ENCODE results near the gene SPDYE11. TPM values are rescaled to one million over a fixed set of nuclear protein-coding genes. Genes with fewer than 3 reads are reported as not detected.
"Not testable (repeated sequence)": the region's sequence is repeated elsewhere in the genome, so short reads cannot be mapped to it uniquely, and the experiment has no call there.

The SPDYE11 gene, protein sequence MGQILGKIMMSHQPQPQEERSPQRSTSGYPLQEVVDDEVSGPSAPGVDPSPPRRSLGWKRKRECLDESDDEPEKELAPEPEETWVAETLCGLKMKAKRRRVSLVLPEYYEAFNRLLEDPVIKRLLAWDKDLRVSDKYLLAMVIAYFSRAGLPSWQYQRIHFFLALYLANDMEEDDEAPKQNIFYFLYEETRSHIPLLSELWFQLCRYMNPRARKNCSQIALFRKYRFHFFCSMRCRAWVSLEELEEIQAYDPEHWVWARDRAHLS
- total RNA-seq (2021) (not detected in 2 replicates), Bru-seq, nascent RNA (not detected), BruChase-seq, experiment 1, labeled RNA remaining after a 2-hour chase (not detected), BruChase-seq, experiment 2, labeled RNA remaining after a 6-hour chase (not detected)
- long read RNA-seq, partial matches to known transcripts, result 0 of 4 reads
- long read RNA-seq, other reads (novel, unspliced or antisense), result 4 of 4 reads

DNA sequence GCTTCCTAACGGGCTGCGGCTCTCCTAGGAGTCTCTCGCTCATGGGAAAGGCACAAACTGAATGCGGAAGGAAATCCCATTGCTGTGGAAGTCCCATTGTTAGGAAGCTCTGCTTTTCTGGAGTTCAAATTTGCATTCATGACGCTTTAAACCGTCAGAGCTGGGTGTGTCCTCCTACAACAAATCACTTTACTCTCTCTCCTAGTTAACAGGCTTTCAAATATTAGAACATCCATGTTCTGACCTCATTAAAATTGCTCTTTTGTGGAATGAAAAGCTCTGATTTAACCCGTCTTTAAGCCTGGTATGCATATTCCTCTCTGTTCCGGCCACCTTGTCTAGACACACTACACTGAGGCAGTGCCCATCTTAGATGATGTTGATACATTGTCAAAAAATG lies at the start of gene SPDYE11:
SPDYE11 (minus strand) TSS at position 101 of the 400 bp plus-strand sequence. CDS start 1,800 bp downstream, outside the sequence.
- BruUV-seq (replicated peaks); H3K27ac ChIP-seq (ENCODE audit: low read depth, low read length, poor library complexity, severe bottlenecking); H3K9me3 ChIP-seq (ENCODE audit: low read depth, low read length, poor library complexity, severe bottlenecking); POLR2A ChIA-PET (ENCODE audit: low non-redundant PET); H3K4me3 ChIP-seq (ENCODE audit: low read depth, low read length, poor library complexity, severe bottlenecking); H3K36me3 ChIP-seq (ENCODE audit: insufficient read depth, low read length, poor library complexity, severe bottlenecking); DNase-seq (ENCODE audit: low spot score); H3K4me1 ChIP-seq (ENCODE audit: insufficient read depth, low read length, poor library complexity, severe bottlenecking); H3K27me3 ChIP-seq (replicated peaks; ENCODE audit: insufficient read depth, low read depth, low read length, poor library complexity); intact Hi-C loops (cut with micrococcal nuclease; ENCODE audit: unreplicated experiment); CTCF ChIA-PET: not testable (repeated sequence)

DNA sequence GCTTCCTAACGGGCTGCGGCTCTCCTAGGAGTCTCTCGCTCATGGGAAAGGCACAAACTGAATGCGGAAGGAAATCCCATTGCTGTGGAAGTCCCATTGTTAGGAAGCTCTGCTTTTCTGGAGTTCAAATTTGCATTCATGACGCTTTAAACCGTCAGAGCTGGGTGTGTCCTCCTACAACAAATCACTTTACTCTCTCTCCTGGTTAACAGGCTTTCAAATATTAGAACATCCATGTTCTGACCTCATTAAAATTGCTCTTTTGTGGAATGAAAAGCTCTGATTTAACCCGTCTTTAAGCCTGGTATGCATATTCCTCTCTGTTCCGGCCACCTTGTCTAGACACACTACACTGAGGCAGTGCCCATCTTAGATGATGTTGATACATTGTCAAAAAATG lies 28.2 kb upstream of the SPDYE11 start, which contains the start of gene SPDYE9:
SPDYE9 (minus strand) TSS at position 101 of the 400 bp plus-strand sequence. CDS start 1,800 bp downstream, outside the sequence.
- H3K27me3 ChIP-seq (replicated peaks; ENCODE audit: insufficient read depth, low read depth, low read length, poor library complexity); intact Hi-C loops (cut with micrococcal nuclease; ENCODE audit: unreplicated experiment); CTCF ChIA-PET; H3K36me3 ChIP-seq (ENCODE audit: insufficient read depth, low read length, poor library complexity, severe bottlenecking); DNase-seq (ENCODE audit: low spot score); BruUV-seq (replicated peaks); H3K9me3 ChIP-seq (ENCODE audit: low read depth, low read length, poor library complexity, severe bottlenecking); H3K27ac ChIP-seq (ENCODE audit: low read depth, low read length, poor library complexity, severe bottlenecking); H3K4me3 ChIP-seq (ENCODE audit: low read depth, low read length, poor library complexity, severe bottlenecking); POLR2A ChIA-PET (ENCODE audit: low non-redundant PET); H3K4me1 ChIP-seq (ENCODE audit: insufficient read depth, low read length, poor library complexity, severe bottlenecking): not testable (repeated sequence)

DNA sequence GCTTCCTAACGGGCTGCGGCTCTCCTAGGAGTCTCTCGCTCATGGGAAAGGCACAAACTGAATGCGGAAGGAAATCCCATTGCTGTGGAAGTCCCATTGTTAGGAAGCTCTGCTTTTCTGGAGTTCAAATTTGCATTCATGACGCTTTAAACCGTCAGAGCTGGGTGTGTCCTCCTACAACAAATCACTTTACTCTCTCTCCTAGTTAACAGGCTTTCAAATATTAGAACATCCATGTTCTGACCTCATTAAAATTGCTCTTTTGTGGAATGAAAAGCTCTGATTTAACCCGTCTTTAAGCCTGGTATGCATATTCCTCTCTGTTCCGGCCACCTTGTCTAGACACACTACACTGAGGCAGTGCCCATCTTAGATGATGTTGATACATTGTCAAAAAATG lies 28.0 kb downstream of the SPDYE11 start, which contains the start of gene SPDYE8:
SPDYE8 (minus strand) TSS at position 101 of the 400 bp plus-strand sequence. CDS start 1,800 bp downstream, outside the sequence.
- BruUV-seq (replicated peaks); DNase-seq (ENCODE audit: low spot score); H3K9me3 ChIP-seq (ENCODE audit: low read depth, low read length, poor library complexity, severe bottlenecking); H3K4me1 ChIP-seq (ENCODE audit: insufficient read depth, low read length, poor library complexity, severe bottlenecking); H3K36me3 ChIP-seq (ENCODE audit: insufficient read depth, low read length, poor library complexity, severe bottlenecking); H3K27me3 ChIP-seq (replicated peaks; ENCODE audit: insufficient read depth, low read depth, low read length, poor library complexity); intact Hi-C loops (cut with micrococcal nuclease; ENCODE audit: unreplicated experiment); H3K27ac ChIP-seq (ENCODE audit: low read depth, low read length, poor library complexity, severe bottlenecking); POLR2A ChIA-PET (ENCODE audit: low non-redundant PET); CTCF ChIA-PET; H3K4me3 ChIP-seq (ENCODE audit: low read depth, low read length, poor library complexity, severe bottlenecking): not testable (repeated sequence)

DNA sequence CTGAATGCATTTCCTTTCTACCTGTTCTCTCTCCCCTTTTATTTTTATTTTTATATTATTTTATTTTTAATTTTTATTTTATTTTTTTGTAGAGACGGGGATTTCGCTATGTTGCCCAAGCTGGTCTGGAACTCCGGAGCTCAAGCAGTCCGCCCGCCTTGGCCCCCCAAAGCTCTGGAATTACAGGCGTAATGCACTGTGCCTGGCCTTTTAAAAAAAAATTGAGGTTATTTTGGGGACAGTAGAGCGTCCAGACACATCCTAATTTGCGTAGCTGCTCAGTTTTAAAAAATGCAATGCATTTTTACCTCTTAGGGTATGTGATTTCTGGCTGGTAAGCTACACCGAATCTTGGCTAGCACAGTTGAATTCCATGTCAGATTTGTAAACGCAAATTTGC lies 51.2 kb downstream of the SPDYE11 start:
- H3K36me3 ChIP-seq (ENCODE audit: insufficient read depth, low read length, poor library complexity, severe bottlenecking); CTCF ChIA-PET; POLR2A ChIA-PET (ENCODE audit: low non-redundant PET); H3K27me3 ChIP-seq (replicated peaks; ENCODE audit: insufficient read depth, low read depth, low read length, poor library complexity); H3K4me1 ChIP-seq (ENCODE audit: insufficient read depth, low read length, poor library complexity, severe bottlenecking); BruUV-seq (replicated peaks); intact Hi-C loops (cut with micrococcal nuclease; ENCODE audit: unreplicated experiment); H3K27ac ChIP-seq (ENCODE audit: low read depth, low read length, poor library complexity, severe bottlenecking); H3K9me3 ChIP-seq (ENCODE audit: low read depth, low read length, poor library complexity, severe bottlenecking): not testable (repeated sequence)
- peak; percentile 0 for DNase-seq (ENCODE audit: low spot score)
- H3K4me3 ChIP-seq (ENCODE audit: low read depth, low read length, poor library complexity, severe bottlenecking), result peak overlapping the region; percentile 32

DNA sequence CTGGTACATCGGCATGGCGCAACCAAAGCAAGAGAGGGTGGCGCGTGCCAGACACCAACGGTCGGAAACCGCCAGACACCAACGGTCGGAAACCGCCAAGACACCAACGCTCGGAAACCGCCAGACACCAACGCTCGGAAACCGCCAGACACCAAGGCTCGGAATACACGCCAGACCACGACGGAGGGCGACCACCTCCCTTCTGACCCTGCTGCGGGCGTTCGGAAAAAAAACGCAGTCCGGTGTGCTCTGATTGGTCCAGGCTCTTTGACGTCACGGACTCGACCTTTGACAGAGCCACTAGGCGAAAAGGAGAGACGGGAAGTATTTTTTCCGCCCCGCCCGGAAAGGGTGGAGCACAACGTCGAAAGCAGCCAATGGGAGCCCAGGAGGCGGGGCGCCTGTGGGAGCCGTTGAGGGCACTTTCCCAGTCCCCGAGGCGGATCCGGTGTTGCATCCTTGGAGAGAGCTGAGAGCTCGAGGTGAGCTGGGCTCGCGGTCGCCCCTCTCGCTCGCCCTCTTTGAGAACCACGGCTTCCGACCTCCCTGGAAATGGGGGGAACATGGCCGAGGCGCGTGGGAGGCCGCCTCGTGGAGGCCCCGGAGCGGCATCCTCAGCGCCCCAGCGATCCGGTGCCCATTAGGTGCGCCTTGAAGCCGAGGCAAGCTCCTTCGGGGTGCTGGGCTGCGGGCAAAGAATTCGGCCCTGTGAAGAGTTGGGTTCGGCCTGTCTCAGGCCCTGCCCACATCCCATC lies 51.8 kb downstream of the SPDYE11 start:
- BruUV-seq (replicated peaks); DNase-seq (ENCODE audit: low spot score); H3K36me3 ChIP-seq (ENCODE audit: insufficient read depth, low read length, poor library complexity, severe bottlenecking); intact Hi-C loops (cut with micrococcal nuclease; ENCODE audit: unreplicated experiment); H3K9me3 ChIP-seq (ENCODE audit: low read depth, low read length, poor library complexity, severe bottlenecking); H3K4me1 ChIP-seq (ENCODE audit: insufficient read depth, low read length, poor library complexity, severe bottlenecking); POLR2A ChIA-PET (ENCODE audit: low non-redundant PET); H3K27me3 ChIP-seq (replicated peaks; ENCODE audit: insufficient read depth, low read depth, low read length, poor library complexity); CTCF ChIA-PET: not testable (repeated sequence)
- Histone ChIP-seq H3K4me3 (ENCODE audit: low read depth, low read length, poor library complexity, severe bottlenecking) (peak overlapping the region; percentile 55), H3K27ac (ENCODE audit: low read depth, low read length, poor library complexity, severe bottlenecking) (peak overlapping the region; percentile 82)

DNA sequence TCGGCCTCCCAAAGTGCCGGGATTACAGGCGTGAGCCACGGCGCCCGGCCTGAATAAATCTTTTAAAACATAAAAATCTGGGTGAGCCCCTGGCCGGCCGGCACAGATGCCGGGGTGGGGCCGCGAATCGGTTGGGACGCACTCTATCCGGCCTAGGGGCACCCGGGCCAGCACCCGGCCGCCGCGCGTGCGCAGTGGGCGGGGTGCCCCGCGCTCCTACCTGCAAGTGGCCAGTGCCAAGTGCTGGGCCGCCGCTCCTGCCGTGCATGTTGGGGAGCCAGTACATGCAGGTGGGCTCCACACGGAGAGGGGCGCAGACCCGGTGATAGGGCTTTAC lies 52.4 kb downstream of the SPDYE11 start:
- BruUV-seq (replicated peaks), result TSS peak; percentile 92
- H3K9me3 ChIP-seq (ENCODE audit: low read depth, low read length, poor library complexity, severe bottlenecking); CTCF ChIA-PET; POLR2A ChIA-PET (ENCODE audit: low non-redundant PET); DNase-seq (ENCODE audit: low spot score); H3K27me3 ChIP-seq (replicated peaks; ENCODE audit: insufficient read depth, low read depth, low read length, poor library complexity); H3K36me3 ChIP-seq (ENCODE audit: insufficient read depth, low read length, poor library complexity, severe bottlenecking); H3K4me1 ChIP-seq (ENCODE audit: insufficient read depth, low read length, poor library complexity, severe bottlenecking); intact Hi-C loops (cut with micrococcal nuclease; ENCODE audit: unreplicated experiment): not testable (repeated sequence)
- Histone ChIP-seq H3K27ac (ENCODE audit: low read depth, low read length, poor library complexity, severe bottlenecking) (peak overlapping the region; percentile 82), H3K4me3 (ENCODE audit: low read depth, low read length, poor library complexity, severe bottlenecking) (peak overlapping the region; percentile 55)

DNA sequence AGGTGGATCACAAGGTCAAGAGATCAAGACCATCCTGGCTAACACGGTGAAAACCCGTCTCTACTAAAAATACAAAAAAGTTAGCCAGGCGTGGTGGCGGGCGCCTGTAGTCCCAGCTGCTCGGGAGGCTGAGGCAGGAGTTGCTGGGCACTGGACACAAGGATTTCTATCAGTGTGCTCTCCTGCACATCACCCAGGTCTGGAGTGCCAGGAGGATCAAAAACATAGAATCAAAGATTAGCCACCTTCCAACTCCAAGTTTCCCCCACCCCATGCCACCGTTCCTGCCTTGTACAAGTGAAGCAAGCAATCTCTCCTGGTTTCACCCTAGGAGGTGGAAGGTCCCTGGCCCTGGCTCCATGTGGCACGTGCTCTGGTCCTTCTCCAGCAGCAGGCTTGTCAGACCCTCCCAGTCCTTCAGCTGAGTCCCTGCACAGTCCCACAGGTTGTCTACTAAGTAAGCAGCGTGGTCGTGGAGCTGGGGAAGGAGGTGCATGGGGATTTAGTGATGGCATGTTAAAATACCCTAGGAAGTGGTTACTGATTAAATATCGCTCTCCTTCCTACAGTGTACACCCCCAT lies 59.7 kb downstream of the SPDYE11 start:
- POLR2A ChIA-PET (ENCODE audit: low non-redundant PET); H3K4me1 ChIP-seq (ENCODE audit: insufficient read depth, low read length, poor library complexity, severe bottlenecking); intact Hi-C loops (cut with micrococcal nuclease; ENCODE audit: unreplicated experiment); H3K27me3 ChIP-seq (replicated peaks; ENCODE audit: insufficient read depth, low read depth, low read length, poor library complexity); H3K27ac ChIP-seq (ENCODE audit: low read depth, low read length, poor library complexity, severe bottlenecking); DNase-seq (ENCODE audit: low spot score); H3K4me3 ChIP-seq (ENCODE audit: low read depth, low read length, poor library complexity, severe bottlenecking); H3K9me3 ChIP-seq (ENCODE audit: low read depth, low read length, poor library complexity, severe bottlenecking); H3K36me3 ChIP-seq (ENCODE audit: insufficient read depth, low read length, poor library complexity, severe bottlenecking); CTCF ChIA-PET: not testable (repeated sequence)
- TSS peak; percentile 12 for BruUV-seq (replicated peaks)

All from A673 (cell line).